Dedifferentiated amniotic fluid mesenchymal stem cell (primary cell): ENCODE results near the gene ADIG.

ENCODE experiments used
- DNase-seq: peaks from one replicate; pipeline ENCODE4 v3.0.0-alpha.2; 2016; ENCODE audit errors: extremely low spot score

Gene ADIG

GRCh38 chr20:38633577-38634093 lies 52.6 kb downstream of the ADIG start:
- DNase-seq, result no peak

GRCh38 chr20:38635721-38636288 lies 54.8 kb downstream of the ADIG start:
- no peak for DNase-seq
